Measurements from ENCODE around the gene ISL2. TPM values are rescaled to one million over a fixed set of nuclear protein-coding genes. Genes with fewer than 3 reads are reported as not detected.
"Not testable (repeated sequence)": the region's sequence is repeated elsewhere in the genome, so short reads cannot be mapped to it uniquely, and the experiment has no call there.

The ISL2 gene
- not detected for total RNA-seq

- peak; percentile 51 to 63 for ATAC-seq
- DNase-seq (ENCODE audit: low spot score in 2 of 2), result peak in 1 of 2 donors; percentile 62
- H3K27ac Mint-ChIP-seq, result peak within 1 kb of the TSS in 1 of 2 donors; percentile 93
These were observed at the start of gene ISL2 for GRCh38 chr15:76336254-76337058. ISL2 (plus strand) TSS chr15:76336773; CDS start chr15:76336884, 111 bp downstream.

GRCh38 chr15:76289582-76289981 is 47.0 kb upstream of the ISL2 start:
- Mint-ChIP-seq H3K36me3 (peaks cover 12 to 26% of the 10 kb centered on the region in 2 donors), H3K27ac (no peak overlapping the region), H3K9me3 (no peaks in the 10 kb centered on the region)
- ATAC-seq (no peak), DNase-seq (ENCODE audit: low spot score in 2 of 2) (no peak)

More at GRCh38 chr15:76336254-76337058, at the start of gene ISL2:
- peaks cover 11 to 16% of the 10 kb centered on the region in 2 donors for H3K36me3 Mint-ChIP-seq
- H3K9me3 Mint-ChIP-seq, result no peaks in the 10 kb centered on the region

- H3K27ac Mint-ChIP-seq, result peak overlapping the region; percentile 44 to 76
- ATAC-seq, result peak; percentile 77 to 100
- H3K9me3 Mint-ChIP-seq, result no peaks in the 10 kb centered on the region
These were observed 43.2 kb upstream of the ISL2 start for GRCh38 chr15:76293361-76293760.

GRCh38 chr15:76294463-76294862 is 42.1 kb upstream of the ISL2 start:
- H3K9me3 Mint-ChIP-seq; DNase-seq (ENCODE audit: low spot score in 2 of 2); H3K27ac Mint-ChIP-seq; ATAC-seq: not testable (repeated sequence)
- H3K36me3 Mint-ChIP-seq, result peaks cover 7 to 15% of the 10 kb centered on the region in 2 donors

More at GRCh38 chr15:76293361-76293760, 43.2 kb upstream of the ISL2 start:
- H3K36me3 Mint-ChIP-seq, result peaks cover 7 to 15% of the 10 kb centered on the region in 2 donors
- DNase-seq (ENCODE audit: low spot score in 2 of 2), result no peak

- H3K9me3 Mint-ChIP-seq, result no peaks in the 10 kb centered on the region
- no peak overlapping the region for H3K27ac Mint-ChIP-seq
- peaks cover 4 to 5% of the 10 kb centered on the region in 2 donors for H3K36me3 Mint-ChIP-seq
- DNase-seq (ENCODE audit: low spot score in 2 of 2), result no peak
- no peak for ATAC-seq
These were observed 39.7 kb upstream of the ISL2 start for GRCh38 chr15:76296849-76297248.

GRCh38 chr15:76297951-76298350 is 38.6 kb upstream of the ISL2 start:
- not testable (repeated sequence) for H3K9me3 Mint-ChIP-seq; DNase-seq (ENCODE audit: low spot score in 2 of 2); ATAC-seq; H3K27ac Mint-ChIP-seq; H3K36me3 Mint-ChIP-seq

GRCh38 chr15:76298986-76299385 is 37.6 kb upstream of the ISL2 start:
- DNase-seq (ENCODE audit: low spot score in 2 of 2) (no peak), ATAC-seq (no peak)
- no peaks in the 10 kb centered on the region for H3K9me3 Mint-ChIP-seq
- H3K36me3 Mint-ChIP-seq, result no peaks in the 10 kb centered on the region
- H3K27ac Mint-ChIP-seq, result no peak overlapping the region

- ATAC-seq (no peak), DNase-seq (ENCODE audit: low spot score in 2 of 2) (no peak)
- Mint-ChIP-seq H3K27ac (no peak overlapping the region), H3K9me3 (no peaks in the 10 kb centered on the region), H3K36me3 (peaks cover 0 to under 1% of the 10 kb centered on the region in 2 donors)
These were observed 36.8 kb upstream of the ISL2 start for GRCh38 chr15:76299786-76300185.

GRCh38 chr15:76303909-76304308 is 32.7 kb upstream of the ISL2 start:
- Mint-ChIP-seq H3K27ac (no peak overlapping the region), H3K36me3 (peaks cover 0 to 13% of the 10 kb centered on the region in 2 donors), H3K9me3 (no peaks in the 10 kb centered on the region)
- DNase-seq (ENCODE audit: low spot score in 2 of 2), result no peak
- ATAC-seq, result no peak

GRCh38 chr15:76309601-76310330 is 26.8 kb upstream of the ISL2 start:
- ATAC-seq, result no peak
- H3K9me3 Mint-ChIP-seq, result no peaks in the 10 kb centered on the region
- DNase-seq (ENCODE audit: low spot score in 2 of 2), result no peak
- peak overlapping the region; percentile 65 to 89 for H3K27ac Mint-ChIP-seq
- H3K36me3 Mint-ChIP-seq, result peaks cover 0 to 14% of the 10 kb centered on the region in 2 donors

GRCh38 chr15:76310475-76311099 is 26.0 kb upstream of the ISL2 start:
- peak; percentile 1 to 22 for ATAC-seq
- peaks cover 0 to 8% of the 10 kb centered on the region in 2 donors for H3K36me3 Mint-ChIP-seq
- no peaks in the 10 kb centered on the region for H3K9me3 Mint-ChIP-seq
- DNase-seq (ENCODE audit: low spot score in 2 of 2), result no peak
- H3K27ac Mint-ChIP-seq, result peak overlapping the region; percentile 65 to 89

GRCh38 chr15:76311100-76311953 is 25.2 kb upstream of the ISL2 start, which contains the start of gene ETFA:
ETFA (minus strand) TSS chr15:76311469; CDS start chr15:76311388, 81 bp downstream.
- peak; percentile 99 for ATAC-seq
- H3K27ac Mint-ChIP-seq, result peak within 1 kb of the TSS; percentile 77 to 89
- DNase-seq (ENCODE audit: low spot score in 2 of 2), result peak; percentile 93 to 98
- H3K36me3 Mint-ChIP-seq, result peaks cover 0 to 8% of the 10 kb centered on the region in 2 donors
- no peaks in the 10 kb centered on the region for H3K9me3 Mint-ChIP-seq

- peaks cover 0 to 8% of the 10 kb centered on the region in 2 donors for H3K36me3 Mint-ChIP-seq
- no peak for ATAC-seq
- H3K9me3 Mint-ChIP-seq, result no peaks in the 10 kb centered on the region
- DNase-seq (ENCODE audit: low spot score in 2 of 2), result no peak
- no peak overlapping the region for H3K27ac Mint-ChIP-seq
These were observed 23.9 kb upstream of the ISL2 start for GRCh38 chr15:76312540-76313174.

- H3K36me3 Mint-ChIP-seq; DNase-seq (ENCODE audit: low spot score in 2 of 2); ATAC-seq; H3K27ac Mint-ChIP-seq; H3K9me3 Mint-ChIP-seq: not testable (repeated sequence)
These were observed 23.4 kb upstream of the ISL2 start for GRCh38 chr15:76313175-76313567.

- no peak overlapping the region for H3K27ac Mint-ChIP-seq
- H3K9me3 Mint-ChIP-seq, result no peaks in the 10 kb centered on the region
- ATAC-seq, result no peak
- no peak for DNase-seq (ENCODE audit: low spot score in 2 of 2)
- peaks cover 0 to 3% of the 10 kb centered on the region in 2 donors for H3K36me3 Mint-ChIP-seq
These were observed 22.8 kb upstream of the ISL2 start for GRCh38 chr15:76313731-76314130.

- no peaks in the 10 kb centered on the region for H3K9me3 Mint-ChIP-seq
- ATAC-seq (no peak), DNase-seq (ENCODE audit: low spot score in 2 of 2) (no peak)
These were observed 16.6 kb upstream of the ISL2 start for GRCh38 chr15:76320012-76320411.

More at GRCh38 chr15:76320012-76320411, 16.6 kb upstream of the ISL2 start:
- Mint-ChIP-seq H3K36me3 (no peaks in the 10 kb centered on the region), H3K27ac (no peak overlapping the region)

Measured in activated naive CD4-positive, alpha-beta T cell treated with anti-CD3 and anti-CD28 coated beads, Interleukin-2, amount 50 U/mL, for 72 hours (primary cell).